ENCODE measurements around the gene MAML1.

MAML1 gene

GRCh38 chr5:179769796-179770195, 37.2 kb downstream of the MAML1 start:
- no peak overlapping the region for H3K4me3 ChIP-seq (ENCODE audit: low read depth in 1 of 2, low read length in 2 of 2)
- H3K9me3 ChIP-seq (ENCODE audit: control insufficient read depth in 1 of 2, low read length in 2 of 2) = no peaks in the 10 kb centered on the region
- peaks cover 66 to 70% of the 10 kb centered on the region in 2 donors for H3K36me3 ChIP-seq (ENCODE audit: control insufficient read depth in 1 of 2, insufficient read depth in 2 of 2, low read length in 2 of 2)
- no peaks in the 10 kb centered on the region for H3K27me3 ChIP-seq (ENCODE audit: low read depth, low read length)
- H3K27ac ChIP-seq (ENCODE audit: low read length) = no peak overlapping the region
- peaks cover 12 to 23% of the 10 kb centered on the region in 2 donors for H3K4me1 ChIP-seq (ENCODE audit: control insufficient read depth in 1 of 2, insufficient read depth in 2 of 2, low read length in 2 of 2)

GRCh38 chr5:179771311-179771895, 38.8 kb downstream of the MAML1 start:
- H3K4me3 ChIP-seq (ENCODE audit: low read depth in 1 of 2, low read length in 2 of 2) = no peak overlapping the region
- no peaks in the 10 kb centered on the region for H3K27me3 ChIP-seq (ENCODE audit: low read depth, low read length)
- H3K9me3 ChIP-seq (ENCODE audit: control insufficient read depth in 1 of 2, low read length in 2 of 2) = no peaks in the 10 kb centered on the region
- no peak overlapping the region for H3K27ac ChIP-seq (ENCODE audit: low read length)
- peaks cover 65 to 67% of the 10 kb centered on the region in 2 donors for H3K36me3 ChIP-seq (ENCODE audit: control insufficient read depth in 1 of 2, insufficient read depth in 2 of 2, low read length in 2 of 2)
- H3K4me1 ChIP-seq (ENCODE audit: control insufficient read depth in 1 of 2, insufficient read depth in 2 of 2, low read length in 2 of 2) = peaks cover 1 to 8% of the 10 kb centered on the region in 2 donors

GRCh38 chr5:179772351-179772750, 39.7 kb downstream of the MAML1 start:
- H3K27me3 ChIP-seq (ENCODE audit: low read depth, low read length) = no peaks in the 10 kb centered on the region

GRCh38 chr5:179773686-179774040, 41.0 kb downstream of the MAML1 start:
- Histone ChIP-seq H3K36me3 (ENCODE audit: control insufficient read depth in 1 of 2, insufficient read depth in 2 of 2, low read length in 2 of 2) (peaks cover 69 to 76% of the 10 kb centered on the region in 2 donors), H3K27me3 (ENCODE audit: low read depth, low read length) (no peaks in the 10 kb centered on the region), H3K27ac (ENCODE audit: low read length) (no peak overlapping the region), H3K4me3 (ENCODE audit: low read depth in 1 of 2, low read length in 2 of 2) (no peak overlapping the region), H3K4me1 (ENCODE audit: control insufficient read depth in 1 of 2, insufficient read depth in 2 of 2, low read length in 2 of 2) (no peaks in the 10 kb centered on the region), H3K9me3 (ENCODE audit: control insufficient read depth in 1 of 2, low read length in 2 of 2) (no peaks in the 10 kb centered on the region)

More at GRCh38 chr5:179772351-179772750, 39.7 kb downstream of the MAML1 start:
- H3K9me3 ChIP-seq (ENCODE audit: control insufficient read depth in 1 of 2, low read length in 2 of 2) = no peaks in the 10 kb centered on the region
- no peaks in the 10 kb centered on the region for H3K4me1 ChIP-seq (ENCODE audit: control insufficient read depth in 1 of 2, insufficient read depth in 2 of 2, low read length in 2 of 2)
- no peak overlapping the region for H3K4me3 ChIP-seq (ENCODE audit: low read depth in 1 of 2, low read length in 2 of 2)
- peaks cover 67 to 69% of the 10 kb centered on the region in 2 donors for H3K36me3 ChIP-seq (ENCODE audit: control insufficient read depth in 1 of 2, insufficient read depth in 2 of 2, low read length in 2 of 2)
- no peak overlapping the region for H3K27ac ChIP-seq (ENCODE audit: low read length)

- no peak overlapping the region for H3K27ac ChIP-seq (ENCODE audit: low read length)
- no peaks in the 10 kb centered on the region for H3K27me3 ChIP-seq (ENCODE audit: low read depth, low read length)
- H3K36me3 ChIP-seq (ENCODE audit: control insufficient read depth in 1 of 2, insufficient read depth in 2 of 2, low read length in 2 of 2) = peaks cover 61 to 68% of the 10 kb centered on the region in 2 donors
- no peaks in the 10 kb centered on the region for H3K9me3 ChIP-seq (ENCODE audit: control insufficient read depth in 1 of 2, low read length in 2 of 2)
- H3K4me1 ChIP-seq (ENCODE audit: control insufficient read depth in 1 of 2, insufficient read depth in 2 of 2, low read length in 2 of 2) = no peaks in the 10 kb centered on the region
- no peak overlapping the region for H3K4me3 ChIP-seq (ENCODE audit: low read depth in 1 of 2, low read length in 2 of 2)
Observed at GRCh38 chr5:179774442-179774841, 41.8 kb downstream of the MAML1 start.

GRCh38 chr5:179776411-179776938, 43.9 kb downstream of the MAML1 start:
- Histone ChIP-seq H3K27ac (ENCODE audit: low read length) (no peak overlapping the region), H3K36me3 (ENCODE audit: control insufficient read depth in 1 of 2, insufficient read depth in 2 of 2, low read length in 2 of 2) (peaks cover 44 to 66% of the 10 kb centered on the region in 2 donors), H3K4me1 (ENCODE audit: control insufficient read depth in 1 of 2, insufficient read depth in 2 of 2, low read length in 2 of 2) (no peaks in the 10 kb centered on the region), H3K9me3 (ENCODE audit: control insufficient read depth in 1 of 2, low read length in 2 of 2) (no peaks in the 10 kb centered on the region), H3K4me3 (ENCODE audit: low read depth in 1 of 2, low read length in 2 of 2) (no peak overlapping the region), H3K27me3 (ENCODE audit: low read depth, low read length) (no peaks in the 10 kb centered on the region)

- peaks cover 35 to 59% of the 10 kb centered on the region in 2 donors for H3K36me3 ChIP-seq (ENCODE audit: control insufficient read depth in 1 of 2, insufficient read depth in 2 of 2, low read length in 2 of 2)
- no peak overlapping the region for H3K4me3 ChIP-seq (ENCODE audit: low read depth in 1 of 2, low read length in 2 of 2)
- H3K4me1 ChIP-seq (ENCODE audit: control insufficient read depth in 1 of 2, insufficient read depth in 2 of 2, low read length in 2 of 2) = peaks cover 0 to 8% of the 10 kb centered on the region in 2 donors
- H3K9me3 ChIP-seq (ENCODE audit: control insufficient read depth in 1 of 2, low read length in 2 of 2) = no peaks in the 10 kb centered on the region
- H3K27ac ChIP-seq (ENCODE audit: low read length) = no peak overlapping the region
- H3K27me3 ChIP-seq (ENCODE audit: low read depth, low read length) = no peaks in the 10 kb centered on the region
Observed at GRCh38 chr5:179777456-179777855, 44.8 kb downstream of the MAML1 start.

- H3K27ac ChIP-seq (ENCODE audit: low read length) = no peak overlapping the region
- peaks cover 33 to 55% of the 10 kb centered on the region in 2 donors for H3K36me3 ChIP-seq (ENCODE audit: control insufficient read depth in 1 of 2, insufficient read depth in 2 of 2, low read length in 2 of 2)
- H3K4me1 ChIP-seq (ENCODE audit: control insufficient read depth in 1 of 2, insufficient read depth in 2 of 2, low read length in 2 of 2) = peaks cover 0 to 10% of the 10 kb centered on the region in 2 donors
Observed at GRCh38 chr5:179777909-179778308, 45.3 kb downstream of the MAML1 start.

GRCh38 chr5:179778591-179778990, 46.0 kb downstream of the MAML1 start:
- peaks cover 0 to 10% of the 10 kb centered on the region in 2 donors for H3K4me1 ChIP-seq (ENCODE audit: control insufficient read depth in 1 of 2, insufficient read depth in 2 of 2, low read length in 2 of 2)
- H3K4me3 ChIP-seq (ENCODE audit: low read depth in 1 of 2, low read length in 2 of 2) = no peak overlapping the region
- peaks cover 29 to 49% of the 10 kb centered on the region in 2 donors for H3K36me3 ChIP-seq (ENCODE audit: control insufficient read depth in 1 of 2, insufficient read depth in 2 of 2, low read length in 2 of 2)
- H3K9me3 ChIP-seq (ENCODE audit: control insufficient read depth in 1 of 2, low read length in 2 of 2) = no peaks in the 10 kb centered on the region
- no peak overlapping the region for H3K27ac ChIP-seq (ENCODE audit: low read length)
- no peaks in the 10 kb centered on the region for H3K27me3 ChIP-seq (ENCODE audit: low read depth, low read length)

More at GRCh38 chr5:179777909-179778308, 45.3 kb downstream of the MAML1 start:
- Histone ChIP-seq H3K4me3 (ENCODE audit: low read depth in 1 of 2, low read length in 2 of 2) (no peak overlapping the region), H3K27me3 (ENCODE audit: low read depth, low read length) (no peaks in the 10 kb centered on the region), H3K9me3 (ENCODE audit: control insufficient read depth in 1 of 2, low read length in 2 of 2) (no peaks in the 10 kb centered on the region)

GRCh38 chr5:179779826-179780225, 47.2 kb downstream of the MAML1 start:
- Histone ChIP-seq H3K36me3 (ENCODE audit: control insufficient read depth in 1 of 2, insufficient read depth in 2 of 2, low read length in 2 of 2) (peaks cover 17 to 38% of the 10 kb centered on the region in 2 donors), H3K4me1 (ENCODE audit: control insufficient read depth in 1 of 2, insufficient read depth in 2 of 2, low read length in 2 of 2) (peaks cover 0 to 10% of the 10 kb centered on the region in 2 donors), H3K9me3 (ENCODE audit: control insufficient read depth in 1 of 2, low read length in 2 of 2) (no peaks in the 10 kb centered on the region), H3K27me3 (ENCODE audit: low read depth, low read length) (no peaks in the 10 kb centered on the region), H3K4me3 (ENCODE audit: low read depth in 1 of 2, low read length in 2 of 2) (no peak overlapping the region), H3K27ac (ENCODE audit: low read length) (no peak overlapping the region)

- H3K27ac ChIP-seq (ENCODE audit: low read length) = no peak overlapping the region
- no peaks in the 10 kb centered on the region for H3K27me3 ChIP-seq (ENCODE audit: low read depth, low read length)
- H3K4me1 ChIP-seq (ENCODE audit: control insufficient read depth in 1 of 2, insufficient read depth in 2 of 2, low read length in 2 of 2) = peaks cover 0 to 10% of the 10 kb centered on the region in 2 donors
- H3K9me3 ChIP-seq (ENCODE audit: control insufficient read depth in 1 of 2, low read length in 2 of 2) = no peaks in the 10 kb centered on the region
- peaks cover 15 to 36% of the 10 kb centered on the region in 2 donors for H3K36me3 ChIP-seq (ENCODE audit: control insufficient read depth in 1 of 2, insufficient read depth in 2 of 2, low read length in 2 of 2)
- no peak overlapping the region for H3K4me3 ChIP-seq (ENCODE audit: low read depth in 1 of 2, low read length in 2 of 2)
Observed at GRCh38 chr5:179780362-179780761, 47.7 kb downstream of the MAML1 start.

- no peak overlapping the region for H3K4me3 ChIP-seq (ENCODE audit: low read depth in 1 of 2, low read length in 2 of 2)
- peaks cover 7 to 24% of the 10 kb centered on the region in 2 donors for H3K36me3 ChIP-seq (ENCODE audit: control insufficient read depth in 1 of 2, insufficient read depth in 2 of 2, low read length in 2 of 2)
- H3K4me1 ChIP-seq (ENCODE audit: control insufficient read depth in 1 of 2, insufficient read depth in 2 of 2, low read length in 2 of 2) = peaks cover 0 to 10% of the 10 kb centered on the region in 2 donors
- H3K9me3 ChIP-seq (ENCODE audit: control insufficient read depth in 1 of 2, low read length in 2 of 2) = no peaks in the 10 kb centered on the region
- no peaks in the 10 kb centered on the region for H3K27me3 ChIP-seq (ENCODE audit: low read depth, low read length)
- no peak overlapping the region for H3K27ac ChIP-seq (ENCODE audit: low read length)
Observed at GRCh38 chr5:179781846-179782245, 49.2 kb downstream of the MAML1 start.

All from muscle layer of duodenum (tissue), 2 donors.